Upper lobe of right lung (tissue), 1 donor: Measurements from ENCODE around the gene SPAG16. TPM values are rescaled to one million over a fixed set of nuclear protein-coding genes. Genes with fewer than 3 reads are reported as not detected.

Experiments used
- ATAC-seq: fragments of 200-7000 bp; cut with Tn5 transposase; one replicate; pipeline ENCODE4 v1.9.1; 2020; ENCODE audit warnings: mild to moderate bottlenecking, moderate library complexity
- DNase-seq: peaks from one replicate; pipeline ENCODE4 v3.0.0-alpha.2; 2020
- H3K27ac ChIP-seq: fragments of 200-600 bp; one replicate; pipeline ENCODE4 v1.8.0; 2022
- H3K27me3 ChIP-seq: fragments of 200-600 bp; one replicate; pipeline ENCODE4 v1.8.0; 2022; ENCODE audit warnings: mild to moderate bottlenecking
- H3K36me3 ChIP-seq: fragments of 200-600 bp; one replicate; pipeline ENCODE4 v1.8.0; 2022
- H3K4me1 ChIP-seq: fragments of 200-600 bp; one replicate; pipeline ENCODE4 v1.8.0; 2022
- H3K4me3 ChIP-seq: fragments of 200-600 bp; one replicate; pipeline ENCODE4 v1.8.0; 2022; ENCODE audit warnings: mild to moderate bottlenecking
- H3K9me3 ChIP-seq: fragments of 200-600 bp; one replicate; pipeline ENCODE4 v1.8.0; 2022
- intact Hi-C: fragments of 100-400 bp; cut with DNase I; formaldehyde crosslinking; loops from one replicate; pipeline ENCODE4 v1.11.0; 2022
- total RNA-seq: library from RNA; stranded (reverse); fragmentation: NEBNext Ultra II Directional; extraction: Animal tissue kit (Norgen Biotek cat#: 25700); gene quantifications from one replicate; pipeline ENCODE4 v1.2.1, GENCODE V29; 2021
- TF ChIP-seq, protein P1 (sequence below): fragments of 200-600 bp; IDR thresholded peaks from one replicate; pipeline ENCODE4 v1.8.0; 2022; ENCODE audit warnings: antibody characterized with exemption
- donor health status: DM: no; HTN: yes; CAD: no; lungs with severe emphysema.

The SPAG16 gene
- total RNA-seq, 1 donor from 2014 or later, result 11.6 TPM

DNA sequence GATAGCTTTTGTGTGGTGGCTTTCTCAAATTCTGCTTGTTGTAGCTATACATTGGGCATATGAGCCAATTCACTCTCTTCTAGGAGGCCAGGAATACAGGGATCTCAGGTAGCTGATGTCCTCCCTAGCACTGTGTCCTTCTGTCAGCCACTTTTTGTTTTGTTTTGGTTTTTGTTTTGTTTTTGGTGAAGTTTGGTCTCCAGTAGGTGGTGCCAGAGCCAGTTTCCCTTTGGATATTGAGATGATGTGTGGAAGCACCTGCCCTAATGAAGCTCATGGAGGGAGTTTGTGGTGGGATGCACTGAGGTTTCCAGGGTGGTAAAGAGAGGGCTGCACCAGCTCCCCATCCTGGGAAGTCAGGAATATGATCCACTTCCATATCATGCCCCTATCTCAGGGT lies 1026.1 kb downstream of the SPAG16 start:
- Histone ChIP-seq H3K4me1 (no peaks in the 10 kb centered on the region), H3K9me3 (no peaks in the 10 kb centered on the region), H3K27ac (no peak overlapping the region), H3K27me3 (no peaks in the 10 kb centered on the region), H3K4me3 (no peak overlapping the region), H3K36me3 (no peaks in the 10 kb centered on the region)
- ATAC-seq (no peak), DNase-seq (no peak)
- TF ChIP-seq, protein P1, sequence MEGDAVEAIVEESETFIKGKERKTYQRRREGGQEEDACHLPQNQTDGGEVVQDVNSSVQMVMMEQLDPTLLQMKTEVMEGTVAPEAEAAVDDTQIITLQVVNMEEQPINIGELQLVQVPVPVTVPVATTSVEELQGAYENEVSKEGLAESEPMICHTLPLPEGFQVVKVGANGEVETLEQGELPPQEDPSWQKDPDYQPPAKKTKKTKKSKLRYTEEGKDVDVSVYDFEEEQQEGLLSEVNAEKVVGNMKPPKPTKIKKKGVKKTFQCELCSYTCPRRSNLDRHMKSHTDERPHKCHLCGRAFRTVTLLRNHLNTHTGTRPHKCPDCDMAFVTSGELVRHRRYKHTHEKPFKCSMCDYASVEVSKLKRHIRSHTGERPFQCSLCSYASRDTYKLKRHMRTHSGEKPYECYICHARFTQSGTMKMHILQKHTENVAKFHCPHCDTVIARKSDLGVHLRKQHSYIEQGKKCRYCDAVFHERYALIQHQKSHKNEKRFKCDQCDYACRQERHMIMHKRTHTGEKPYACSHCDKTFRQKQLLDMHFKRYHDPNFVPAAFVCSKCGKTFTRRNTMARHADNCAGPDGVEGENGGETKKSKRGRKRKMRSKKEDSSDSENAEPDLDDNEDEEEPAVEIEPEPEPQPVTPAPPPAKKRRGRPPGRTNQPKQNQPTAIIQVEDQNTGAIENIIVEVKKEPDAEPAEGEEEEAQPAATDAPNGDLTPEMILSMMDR, result no peak
- intact Hi-C loops, result no loop called here

DNA sequence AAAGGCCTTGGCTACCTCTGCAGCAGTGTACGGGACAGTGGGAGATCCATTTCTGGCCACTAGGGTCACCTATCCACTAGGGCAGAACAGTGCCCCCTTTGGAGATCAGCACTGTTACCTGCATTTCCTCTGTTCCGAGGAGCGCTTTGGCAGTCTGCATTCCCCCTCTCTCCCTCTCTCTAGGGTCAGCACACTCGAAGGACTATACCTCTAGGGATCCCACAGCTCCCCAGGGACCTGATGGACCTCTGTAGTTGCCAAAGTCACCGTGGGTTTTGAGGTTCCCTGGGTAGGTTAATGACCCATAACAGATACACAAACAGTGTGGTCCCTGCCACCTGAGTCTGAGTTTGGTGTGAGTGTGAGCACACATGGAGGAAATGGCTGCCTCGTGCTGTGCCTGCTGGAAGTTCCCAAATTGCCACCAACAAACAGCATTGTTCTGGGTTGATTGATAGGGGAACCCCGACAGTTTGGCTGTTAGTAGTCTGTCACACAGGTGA lies 1026.8 kb downstream of the SPAG16 start:
- Histone ChIP-seq H3K4me3 (no peak overlapping the region), H3K27me3 (no peaks in the 10 kb centered on the region), H3K36me3 (no peaks in the 10 kb centered on the region), H3K9me3 (no peaks in the 10 kb centered on the region), H3K27ac (no peak overlapping the region), H3K4me1 (no peaks in the 10 kb centered on the region)
- DNase-seq, result no peak
- TF ChIP-seq, protein P1, result no peak
- intact Hi-C loops, result no loop called here
- ATAC-seq, result peak; percentile 17

DNA sequence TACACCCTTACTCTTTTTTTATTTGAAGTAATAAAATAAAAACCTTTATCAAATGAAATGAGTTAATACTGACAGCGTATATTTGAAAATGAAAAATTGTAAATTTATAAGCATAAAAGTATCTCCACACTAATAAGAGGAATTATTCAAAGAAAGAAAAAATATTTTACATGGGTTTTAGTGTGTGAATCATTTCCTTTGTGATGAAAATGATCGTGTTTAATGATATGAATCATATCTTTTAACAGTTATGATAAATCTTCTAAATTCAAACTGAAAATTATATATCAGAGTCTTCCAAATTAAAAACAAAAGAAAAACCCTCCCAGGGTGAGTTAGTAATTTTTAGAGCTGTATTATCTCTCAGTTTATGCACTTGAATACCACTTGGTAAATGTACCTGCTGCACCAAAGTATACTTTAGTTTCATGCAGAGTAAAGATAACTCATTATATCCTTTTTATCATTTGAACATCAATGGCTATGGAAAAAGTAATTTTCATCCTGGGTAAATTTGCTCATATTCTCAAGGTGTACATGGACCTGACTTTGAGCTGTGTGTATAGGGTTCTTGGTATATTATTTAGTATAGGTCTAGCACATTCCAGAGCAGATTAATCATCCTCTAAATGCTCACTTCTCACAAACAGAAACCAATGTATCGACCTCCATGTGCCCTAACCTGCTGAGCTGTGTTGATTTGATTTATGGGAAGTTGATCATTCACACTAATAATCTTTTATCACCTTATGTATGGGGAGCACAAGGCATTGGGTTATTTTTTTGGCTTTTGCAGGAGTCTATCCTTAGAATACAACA lies 1027.9 kb downstream of the SPAG16 start:
- TF ChIP-seq, protein P1, result no peak
- no peak overlapping the region for H3K4me3 ChIP-seq
- ATAC-seq (no peak), DNase-seq (no peak)
- H3K36me3 ChIP-seq, result no peaks in the 10 kb centered on the region
- no peak overlapping the region for H3K27ac ChIP-seq
- no peaks in the 10 kb centered on the region for H3K4me1 ChIP-seq
- H3K9me3 ChIP-seq, result no peaks in the 10 kb centered on the region
- no peaks in the 10 kb centered on the region for H3K27me3 ChIP-seq
- intact Hi-C loops, result no loop called here

DNA sequence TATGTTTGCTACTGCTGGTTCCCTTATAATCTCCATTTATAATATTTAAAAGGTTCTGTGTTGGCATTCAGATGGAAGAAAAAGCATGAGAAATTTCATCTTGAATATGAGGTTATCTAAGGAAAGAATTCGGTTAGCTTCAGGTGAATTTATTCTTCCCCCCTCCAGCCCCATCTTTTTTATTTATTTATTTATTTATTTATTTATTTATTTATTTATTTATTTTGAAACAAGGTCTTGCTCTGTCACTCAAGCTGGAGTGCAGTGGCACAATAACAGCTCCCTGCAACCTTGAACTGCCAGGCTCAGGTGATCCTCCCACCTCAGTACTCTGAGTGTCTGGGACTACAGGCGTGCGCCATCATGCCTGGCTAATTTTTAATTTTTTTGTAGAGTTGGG lies 1031.1 kb downstream of the SPAG16 start:
- Histone ChIP-seq H3K27ac (no peak overlapping the region), H3K4me3 (no peak overlapping the region), H3K36me3 (no peaks in the 10 kb centered on the region), H3K9me3 (no peaks in the 10 kb centered on the region), H3K4me1 (no peaks in the 10 kb centered on the region), H3K27me3 (no peaks in the 10 kb centered on the region)
- TF ChIP-seq, protein P1, result no peak
- intact Hi-C loops, result no loop called here
- ATAC-seq (no peak), DNase-seq (no peak)

DNA sequence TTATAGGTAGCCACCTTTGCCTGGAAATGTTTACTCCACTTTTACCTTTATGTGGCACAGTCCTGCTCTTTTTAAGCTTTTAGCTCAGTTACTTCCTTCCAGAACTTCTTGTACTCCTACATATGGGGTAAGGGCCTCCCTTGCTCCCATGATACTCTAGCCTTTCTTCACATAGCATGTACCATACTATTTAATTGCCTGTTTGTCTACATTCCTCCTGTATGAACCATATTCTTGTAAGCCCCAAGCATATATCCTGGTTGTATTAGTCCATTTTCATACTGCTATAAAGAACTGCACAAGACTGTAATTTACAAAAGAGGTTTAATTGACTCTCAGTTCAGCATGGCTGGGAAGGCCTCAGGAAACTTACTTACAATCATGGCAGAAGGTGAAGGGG lies 1035.9 kb downstream of the SPAG16 start:
- no peak overlapping the region for H3K4me3 ChIP-seq
- ATAC-seq (no peak), DNase-seq (no peak)
- H3K27me3 ChIP-seq, result no peaks in the 10 kb centered on the region
- no peaks in the 10 kb centered on the region for H3K36me3 ChIP-seq
- H3K9me3 ChIP-seq, result no peaks in the 10 kb centered on the region
- H3K27ac ChIP-seq, result no peak overlapping the region
- TF ChIP-seq, protein P1, result no peak
- no peaks in the 10 kb centered on the region for H3K4me1 ChIP-seq
- intact Hi-C loops, result no loop called here
